ENCODE data around the gene ERICH6B.

Gene ERICH6B

GRCh38 chr13:45601680-45602079 lies 13.9 kb downstream of the ERICH6B start:
- no peak for DNase-seq (ENCODE audit: low read depth in 2 of 2)

GRCh38 chr13:45598597-45598996 lies 16.9 kb downstream of the ERICH6B start:
- DNase-seq (ENCODE audit: low read depth in 2 of 2) = no peak

GRCh38 chr13:45596800-45597475 lies 18.6 kb downstream of the ERICH6B start:
- DNase-seq (ENCODE audit: low read depth in 2 of 2) = no peak

GRCh38 chr13:45595965-45596364 lies 19.6 kb downstream of the ERICH6B start:
- no peak for DNase-seq (ENCODE audit: low read depth in 2 of 2)

GRCh38 chr13:45594764-45595163 lies 20.8 kb downstream of the ERICH6B start:
- no peak for DNase-seq (ENCODE audit: low read depth in 2 of 2)

GRCh38 chr13:45594227-45594626 lies 21.3 kb downstream of the ERICH6B start:
- no peak for DNase-seq (ENCODE audit: low read depth in 2 of 2)

- no peak for DNase-seq (ENCODE audit: low read depth in 2 of 2)
Observed at GRCh38 chr13:45592758-45593157, 22.8 kb downstream of the ERICH6B start.

GRCh38 chr13:45590066-45590465 lies 25.5 kb downstream of the ERICH6B start:
- DNase-seq (ENCODE audit: low read depth in 2 of 2) = no peak

- DNase-seq (ENCODE audit: low read depth in 2 of 2) = no peak
Observed at GRCh38 chr13:45587897-45588296, 27.6 kb downstream of the ERICH6B start.

- no peak for DNase-seq (ENCODE audit: low read depth in 2 of 2)
Observed at GRCh38 chr13:45584816-45585215, 30.7 kb downstream of the ERICH6B start.

GRCh38 chr13:45582408-45583076 lies 33.0 kb downstream of the ERICH6B start:
- no peak for DNase-seq (ENCODE audit: low read depth in 2 of 2)

- DNase-seq (ENCODE audit: low read depth in 2 of 2) = no peak
Observed at GRCh38 chr13:45576466-45576865, 39.1 kb downstream of the ERICH6B start.

GRCh38 chr13:45575830-45576180 lies 39.7 kb downstream of the ERICH6B start:
- no peak for DNase-seq (ENCODE audit: low read depth in 2 of 2)

- DNase-seq (ENCODE audit: low read depth in 2 of 2) = no peak
Observed at GRCh38 chr13:45575146-45575829, 40.3 kb downstream of the ERICH6B start.

GRCh38 chr13:45565331-45565730 lies 50.2 kb downstream of the ERICH6B start:
- DNase-seq (ENCODE audit: low read depth in 2 of 2) = no peak

- no peak for DNase-seq (ENCODE audit: low read depth in 2 of 2)
Observed at GRCh38 chr13:45564133-45564776, 51.3 kb downstream of the ERICH6B start.

GRCh38 chr13:45554604-45555109 lies 60.9 kb downstream of the ERICH6B start:
- no peak for DNase-seq (ENCODE audit: low read depth in 2 of 2)

GRCh38 chr13:45548281-45548680 lies 67.3 kb downstream of the ERICH6B start:
- no peak for DNase-seq (ENCODE audit: low read depth in 2 of 2)

GRCh38 chr13:45546410-45546765 lies 69.2 kb downstream of the ERICH6B start:
- DNase-seq (ENCODE audit: low read depth in 2 of 2) = no peak

GRCh38 chr13:45545686-45546409 lies 69.7 kb downstream of the ERICH6B start:
- no peak for DNase-seq (ENCODE audit: low read depth in 2 of 2)

- no peak for DNase-seq (ENCODE audit: low read depth in 2 of 2)
Observed at GRCh38 chr13:45544520-45544919, 71.0 kb downstream of the ERICH6B start.

GRCh38 chr13:45542878-45543277 lies 72.7 kb downstream of the ERICH6B start:
- no peak for DNase-seq (ENCODE audit: low read depth in 2 of 2)
